Stimulated activated CD8-positive, alpha-beta memory T cell treated with anti-CD3 and anti-CD28 coated beads, Interleukin-15, amount 100 ng/mL, for 1 hour (primary cell): ENCODE data around the gene APCDD1L.

Experiments used
- DNase-seq: peaks from one replicate; pipeline ENCODE4 v3.0.0-alpha.2; 2020; ENCODE audit warnings: low read depth

The APCDD1L gene

GRCh38 chr20:58466729-58467571 is 48.2 kb downstream of the APCDD1L start:
- no peak for DNase-seq

- DNase-seq, result no peak
Observed at GRCh38 chr20:58466095-58466708, 49.0 kb downstream of the APCDD1L start.

DNA sequence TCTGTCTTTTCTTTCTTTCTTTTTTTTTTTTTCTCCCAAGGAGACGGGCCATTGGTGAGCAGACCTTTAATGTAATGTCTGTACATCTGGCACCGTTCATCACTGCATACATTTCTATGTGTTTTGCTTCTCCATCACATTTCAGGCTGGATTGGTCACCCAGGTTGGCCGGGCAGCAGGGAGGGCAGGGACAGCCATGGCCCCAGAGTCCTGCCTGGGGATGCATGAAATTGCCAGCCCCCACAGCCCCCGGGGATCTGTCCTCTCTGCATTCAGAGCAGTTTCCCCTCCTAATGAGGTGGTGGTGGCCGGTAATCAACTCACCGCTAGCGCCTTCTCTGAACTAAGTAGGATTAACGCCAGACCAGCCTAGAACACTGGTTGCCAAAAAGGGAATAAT is 50.4 kb downstream of the APCDD1L start:
- DNase-seq, result no peak

DNA sequence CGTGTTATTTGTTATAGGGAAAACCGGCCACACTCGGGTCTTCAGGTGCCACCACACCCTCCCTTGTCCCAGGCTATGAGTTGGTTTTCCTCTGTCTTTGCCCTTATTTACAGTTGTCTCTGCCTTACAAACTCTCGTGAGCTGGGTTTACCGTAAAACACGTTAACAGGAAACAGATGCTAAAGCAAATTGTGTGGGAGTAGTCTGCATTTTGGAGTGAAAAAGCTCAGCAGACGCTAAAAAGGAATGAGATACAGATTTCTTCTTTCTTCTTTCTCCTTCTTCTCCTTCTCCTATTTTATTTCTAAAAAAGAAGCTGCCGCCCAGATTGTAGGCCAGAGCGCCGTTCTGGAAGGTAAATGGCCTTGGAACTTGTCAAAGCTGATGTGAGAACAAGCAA is 51.9 kb downstream of the APCDD1L start:
- no peak for DNase-seq

- no peak for DNase-seq
Observed at GRCh38 chr20:58461899-58462298, 53.3 kb downstream of the APCDD1L start.

DNA sequence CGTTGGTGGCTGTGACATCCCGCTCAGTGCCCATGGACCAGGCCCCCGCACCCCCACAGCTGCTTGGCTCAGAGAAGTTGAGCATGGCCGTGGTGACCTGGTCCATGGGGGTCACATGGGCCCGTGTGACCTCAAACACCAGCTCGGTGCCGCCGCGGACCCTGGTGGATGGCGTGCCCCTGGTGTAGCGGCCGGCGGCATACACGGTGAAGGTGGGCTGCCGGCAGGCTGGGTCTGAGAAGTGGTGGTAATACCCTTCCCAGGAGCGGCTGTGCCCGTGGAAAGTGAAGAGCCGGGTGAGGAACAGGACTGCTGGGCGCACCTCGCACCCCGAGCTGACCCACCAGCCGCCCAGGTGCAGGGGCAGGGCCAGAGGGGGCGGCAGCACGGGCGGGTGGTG is 54.1 kb downstream of the APCDD1L start:
- no peak for DNase-seq

- no peak for DNase-seq
Observed at GRCh38 chr20:58459058-58459750, 56.0 kb downstream of the APCDD1L start.

DNA sequence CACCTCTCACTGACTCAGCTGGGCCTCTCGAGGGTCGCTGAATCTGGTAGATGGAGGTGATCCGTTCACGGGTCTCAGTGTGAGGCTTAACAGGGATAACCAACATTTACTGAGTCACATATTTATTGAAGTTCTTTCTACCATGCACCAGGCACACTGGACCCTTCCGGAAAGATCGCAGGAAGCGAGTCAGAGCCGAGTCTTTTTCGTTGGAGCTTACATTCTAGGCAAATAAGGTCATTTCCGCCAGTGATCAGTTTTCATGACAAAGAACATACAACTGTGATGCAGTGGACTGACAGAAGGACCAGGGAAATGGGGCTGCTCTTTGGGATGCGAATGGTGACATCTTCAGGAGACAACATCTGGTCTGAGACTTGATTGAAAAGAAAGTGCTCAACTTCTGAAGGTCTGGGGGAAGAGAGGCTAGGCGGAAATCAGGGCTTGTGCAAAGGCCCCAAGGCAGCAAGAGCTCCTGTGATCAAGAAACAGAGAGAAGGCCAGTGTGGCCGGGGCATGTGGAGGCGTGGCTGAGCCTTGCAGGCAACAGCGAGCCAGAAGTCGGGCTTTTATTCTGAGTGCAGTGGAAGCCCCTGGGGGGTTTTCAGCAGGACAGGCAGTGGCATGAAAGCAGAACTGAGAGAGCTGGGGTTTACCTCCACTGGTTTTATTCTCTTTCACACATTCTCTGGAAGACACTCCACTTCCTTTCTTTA is 56.7 kb downstream of the APCDD1L start:
- DNase-seq, result no peak

DNA sequence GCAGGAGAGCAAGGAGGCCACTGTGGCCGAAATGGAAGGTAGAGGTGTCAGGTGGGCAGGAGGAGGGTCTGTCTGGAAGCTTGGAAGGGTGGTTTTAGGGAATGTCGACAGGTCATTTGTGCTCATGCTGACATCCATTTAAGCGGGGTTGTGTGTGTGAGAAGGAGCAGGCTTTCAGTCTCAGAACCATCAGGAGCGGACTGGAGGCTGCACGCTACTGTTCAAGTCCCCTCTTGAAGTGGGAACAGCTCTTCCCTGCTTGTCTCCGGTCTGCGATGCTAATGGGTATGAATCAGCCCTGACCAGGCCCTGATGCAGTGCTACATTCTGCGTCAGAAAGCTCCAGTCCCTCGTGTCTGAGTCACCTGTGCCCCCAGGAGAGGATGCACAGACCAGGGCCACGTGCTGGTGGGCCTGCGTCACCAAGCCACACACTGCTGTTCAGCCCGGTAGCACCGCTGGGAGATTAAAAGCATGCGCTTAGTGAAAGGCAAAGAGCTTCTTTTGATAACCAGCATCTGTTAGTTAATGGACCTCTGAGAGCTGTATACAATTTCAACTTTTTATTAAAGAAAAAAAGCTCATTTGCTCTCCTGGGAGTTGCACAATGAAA is 58.0 kb downstream of the APCDD1L start:
- DNase-seq, result no peak

DNA sequence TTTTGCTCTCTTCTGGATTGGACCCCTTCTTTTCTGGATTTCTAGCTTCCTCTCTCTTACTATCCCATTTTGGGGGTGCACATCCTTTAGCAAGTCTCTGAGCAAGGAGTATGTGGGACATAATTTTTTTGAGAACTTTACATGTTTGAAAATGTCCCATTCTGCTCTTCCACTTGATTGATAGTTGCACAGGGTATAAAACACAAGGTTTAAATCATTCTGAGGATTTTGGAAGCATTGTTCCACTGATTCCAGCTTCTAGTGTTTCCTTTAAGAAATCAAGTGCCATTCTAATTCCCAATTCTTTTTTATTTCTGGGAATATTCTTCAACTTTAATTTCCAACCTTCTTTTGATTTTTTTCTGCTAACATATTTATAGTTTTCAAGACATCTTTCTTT is 60.7 kb downstream of the APCDD1L start:
- no peak for DNase-seq

DNA sequence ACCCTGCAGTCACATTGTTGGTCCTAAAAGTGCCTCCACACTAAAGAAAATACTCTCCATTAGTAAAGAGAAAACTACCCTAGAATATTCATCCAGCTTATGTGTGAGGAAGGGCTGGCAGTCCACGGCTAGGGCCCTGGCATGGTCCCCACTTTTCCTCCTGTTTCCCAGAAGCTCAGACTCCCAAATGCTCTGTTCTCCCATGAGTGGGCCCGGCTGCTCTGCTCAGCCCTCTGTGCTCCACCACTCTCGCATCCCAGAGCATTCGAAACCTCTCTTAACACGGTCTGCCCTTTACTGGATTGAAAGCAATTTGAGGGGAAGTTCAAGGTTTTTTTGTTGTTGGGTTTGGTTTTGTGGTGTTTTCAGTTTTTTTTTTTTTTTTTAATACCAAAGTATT is 61.8 kb downstream of the APCDD1L start:
- no peak for DNase-seq

- no peak for DNase-seq
Observed at GRCh38 chr20:58452667-58453255, 62.4 kb downstream of the APCDD1L start.

DNA sequence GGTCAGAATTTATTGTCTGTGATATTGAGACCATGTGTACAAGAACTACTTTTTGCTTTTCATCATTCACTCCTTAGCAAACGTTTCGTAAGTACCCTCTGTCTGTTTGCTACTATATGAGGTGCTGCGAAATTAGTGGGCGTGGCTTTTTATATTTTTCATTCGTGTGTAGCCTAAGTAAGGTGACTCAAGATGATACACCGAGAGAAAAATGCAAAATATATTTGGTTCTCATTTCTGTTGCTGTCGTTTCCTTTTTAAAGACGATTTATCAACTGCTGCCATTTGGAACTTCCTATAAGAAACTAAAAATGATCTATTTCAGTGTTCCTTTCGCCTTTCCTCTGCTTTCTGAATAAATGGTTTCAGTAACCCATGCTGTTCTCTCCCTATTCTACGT is 64.9 kb downstream of the APCDD1L start:
- DNase-seq, result no peak

DNA sequence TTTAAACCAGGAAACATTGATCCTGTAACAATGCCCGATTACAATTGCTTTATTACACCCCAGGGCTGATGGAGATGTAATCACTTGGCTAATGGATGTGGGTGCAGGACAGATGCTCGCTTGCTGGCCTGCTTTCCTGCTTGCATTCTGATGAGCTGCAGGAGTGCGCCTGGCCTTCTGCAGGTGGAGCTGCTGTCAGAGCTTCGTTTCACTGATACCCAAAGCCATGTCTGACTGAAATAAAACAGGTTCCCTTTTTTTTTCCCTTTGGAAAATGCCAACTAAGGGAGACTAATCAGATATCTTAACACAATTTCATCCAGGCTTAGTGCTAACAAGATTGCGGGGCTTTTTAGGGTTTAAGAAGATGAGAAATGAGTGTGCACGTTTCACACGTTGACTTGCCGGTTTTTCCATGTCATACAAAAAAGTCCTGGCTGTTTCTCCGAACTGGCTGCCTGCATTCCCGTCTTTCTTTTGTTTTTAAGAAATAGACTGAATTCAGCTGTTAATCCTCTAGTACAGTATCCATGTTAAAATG is 65.4 kb downstream of the APCDD1L start:
- no peak for DNase-seq

GRCh38 chr20:58448958-58449357 is 66.2 kb downstream of the APCDD1L start:
- no peak for DNase-seq

- peak; percentile 5 for DNase-seq
Observed at GRCh38 chr20:58447511-58448391, 67.4 kb downstream of the APCDD1L start.

- no peak for DNase-seq
Observed at GRCh38 chr20:58446960-58447265, 68.3 kb downstream of the APCDD1L start.

GRCh38 chr20:58446264-58446959 is 68.8 kb downstream of the APCDD1L start:
- DNase-seq, result no peak

GRCh38 chr20:58444746-58445255 is 70.4 kb downstream of the APCDD1L start:
- DNase-seq, result no peak

GRCh38 chr20:58441723-58442122 is 73.5 kb downstream of the APCDD1L start:
- no peak for DNase-seq
